Neural progenitor cell (in vitro differentiated cells): ENCODE measurements around the gene ZBED5. TPM values are rescaled to one million over a fixed set of nuclear protein-coding genes. Genes with fewer than 3 reads are reported as not detected.

Source experiments
- DNase-seq: peaks from one replicate; pipeline ENCODE4 v3.0.0-alpha.2; 2016; ENCODE audit warnings: low spot score
- H2AFZ ChIP-seq: fragments of 200-600 bp; sonication (generic); replicated peaks from 2 replicates; pipeline ENCODE4 v1.6.1; 2016; ENCODE audit warnings: antibody characterized with exemption
- H3F3A ChIP-seq: fragments of 200-600 bp; sonication (generic); 2 replicates; pipeline ENCODE4 v1.6.1; 2016; ENCODE audit warnings: antibody characterized with exemption, low read depth
- H3K27ac ChIP-seq: fragments of 200-600 bp; sonication (generic); 2 replicates; pipeline ENCODE4 v1.5.1; 2016; ENCODE audit warnings: mild to moderate bottlenecking
- H3K27me3 ChIP-seq: fragments of 200-600 bp; sonication (generic); 2 replicates; pipeline ENCODE4 v1.6.1; 2016; ENCODE audit warnings: mild to moderate bottlenecking, moderate library complexity
- H3K36me3 ChIP-seq: fragments of 200-600 bp; sonication (generic); 2 replicates; pipeline ENCODE4 v1.5.1; 2016
- H3K4me1 ChIP-seq: fragments of 200-600 bp; sonication (generic); 2 replicates; pipeline ENCODE4 v1.6.1; 2016; ENCODE audit warnings: mixed run types
- H3K4me2 ChIP-seq: fragments of 200-600 bp; sonication (generic); 2 replicates; pipeline ENCODE4 v1.6.1; 2016
- H3K4me3 ChIP-seq: fragments of 200-600 bp; sonication (generic); 2 replicates; pipeline ENCODE4 v1.5.1; 2016
- H3K79me2 ChIP-seq: fragments of 200-600 bp; sonication (generic); 2 replicates; pipeline ENCODE4 v1.6.1; 2016; ENCODE audit warnings: low read depth
- H3K9ac ChIP-seq: fragments of 200-600 bp; sonication (generic); 2 replicates; pipeline ENCODE4 v1.6.1; 2016
- H3K9me3 ChIP-seq: fragments of 200-600 bp; sonication (generic); 2 replicates; pipeline ENCODE4 v1.5.1; 2016; ENCODE audit warnings: low read depth
- H4K20me1 ChIP-seq: fragments of 200-600 bp; sonication (generic); 2 replicates; pipeline ENCODE4 v1.6.1; 2016; ENCODE audit warnings: low read depth
- H3K27ac Mint-ChIP-seq: 3 replicates; pipeline ENCODE4 v1.8.0; 2021; ENCODE audit warnings: mixed read lengths
- H3K27me3 Mint-ChIP-seq: 2 replicates; pipeline ENCODE4 v1.8.0; 2022; ENCODE audit warnings: low read depth, mild to moderate bottlenecking, inconsistent platforms, moderate library complexity, mixed read lengths; ENCODE audit not compliant: insufficient read depth
- H3K36me3 Mint-ChIP-seq: 3 replicates; pipeline ENCODE4 v1.8.0; 2021; ENCODE audit warnings: mixed read lengths
- H3K4me1 Mint-ChIP-seq: 3 replicates; pipeline ENCODE4 v1.8.0; 2021; ENCODE audit warnings: mixed read lengths
- H3K4me3 Mint-ChIP-seq: 3 replicates; pipeline ENCODE4 v1.8.0; 2021; ENCODE audit warnings: mild to moderate bottlenecking, moderate library complexity, mixed read lengths
- H3K9me3 Mint-ChIP-seq: 3 replicates; pipeline ENCODE4 v1.8.0; 2020; ENCODE audit warnings: mixed read lengths
- CTCF ChIP-seq: fragments of 200-600 bp; sonication (generic); IDR thresholded peaks from 2 replicates; pipeline ENCODE4 v1.5.1; 2017; ENCODE audit warnings: antibody characterized with exemption, mild to moderate bottlenecking
- EZH2 ChIP-seq: fragments of 200-600 bp; sonication (generic); IDR thresholded peaks from 2 replicates; pipeline ENCODE4 v1.6.1; 2017; ENCODE audit warnings: antibody characterized with exemption, mild to moderate bottlenecking, moderate library complexity
- EZH2phosphoT487 ChIP-seq: fragments of 200-600 bp; sonication (generic); IDR thresholded peaks from 2 replicates; pipeline ENCODE4 v1.6.1; 2017; ENCODE audit warnings: antibody characterized with exemption
- total RNA-seq: library from RNA; depleted of rRNA; stranded (reverse); fragments of >200 nt; gene quantifications from 2 replicates; pipeline ENCODE4 v1.2.3, GENCODE V29; 2015; ENCODE audit warnings: low replicate concordance

ZBED5 gene
- total RNA-seq, 1 donor from 2014 or later = 87.9 TPM

- H3K4me3 ChIP-seq = no peak overlapping the region
- no peaks in the 10 kb centered on the region for H3K9me3 Mint-ChIP-seq
- H3K36me3 Mint-ChIP-seq = peaks cover 2% of the 10 kb centered on the region
- H3K4me3 Mint-ChIP-seq = no peak overlapping the region
- peak overlapping the region; percentile 18 for H3K27ac Mint-ChIP-seq
- H3K79me2 ChIP-seq = no peaks in the 10 kb centered on the region
- H3K4me1 ChIP-seq = no peaks in the 10 kb centered on the region
- H3K4me1 Mint-ChIP-seq = peaks cover 30% of the 10 kb centered on the region
- no peaks in the 10 kb centered on the region for H3K27me3 ChIP-seq
- no peaks in the 10 kb centered on the region for H3F3A ChIP-seq
- H3K27me3 Mint-ChIP-seq = no peaks in the 10 kb centered on the region
- TF ChIP-seq CTCF (no peak), EZH2 (no peak), EZH2phosphoT487 (no peak)
- H2AFZ ChIP-seq = no peak overlapping the region
- no peak overlapping the region for H3K9ac ChIP-seq
- no peak overlapping the region for H3K4me2 ChIP-seq
- no peaks in the 10 kb centered on the region for H3K36me3 ChIP-seq
- H3K9me3 ChIP-seq = no peaks in the 10 kb centered on the region
- H4K20me1 ChIP-seq = no peaks in the 10 kb centered on the region
- no peak for DNase-seq
- H3K27ac ChIP-seq = no peak overlapping the region
Measured at GRCh38 chr11:10898003-10898762, 40.3 kb upstream of the ZBED5 start.

- Histone ChIP-seq H3K4me1 (no peaks in the 10 kb centered on the region), H3K79me2 (no peaks in the 10 kb centered on the region), H3K9ac (no peak overlapping the region), H3K9me3 (no peaks in the 10 kb centered on the region), H3F3A (no peaks in the 10 kb centered on the region), H2AFZ (no peak overlapping the region), H4K20me1 (no peaks in the 10 kb centered on the region), H3K36me3 (no peaks in the 10 kb centered on the region), H3K27me3 (no peaks in the 10 kb centered on the region), H3K4me3 (no peak overlapping the region), H3K4me2 (no peak overlapping the region), H3K27ac (no peak overlapping the region)
- no peak for DNase-seq
- no peaks in the 10 kb centered on the region for H3K9me3 Mint-ChIP-seq
- H3K4me1 Mint-ChIP-seq = peaks cover 30% of the 10 kb centered on the region
- H3K36me3 Mint-ChIP-seq = peaks cover 2% of the 10 kb centered on the region
- no peaks in the 10 kb centered on the region for H3K27me3 Mint-ChIP-seq
- no peak overlapping the region for H3K27ac Mint-ChIP-seq
- no peak overlapping the region for H3K4me3 Mint-ChIP-seq
- no peak for TF ChIP-seq EZH2
- no peak for TF ChIP-seq EZH2phosphoT487
- TF ChIP-seq CTCF = no peak
Measured at GRCh38 chr11:10897150-10897549, 39.3 kb upstream of the ZBED5 start.

GRCh38 chr11:10896493-10896892, 38.6 kb upstream of the ZBED5 start:
- no peaks in the 10 kb centered on the region for H3K4me1 ChIP-seq
- no peaks in the 10 kb centered on the region for H3K9me3 ChIP-seq
- no peak overlapping the region for H3K4me2 ChIP-seq
- H4K20me1 ChIP-seq = no peaks in the 10 kb centered on the region
- H3K27ac Mint-ChIP-seq = no peak overlapping the region
- H3K79me2 ChIP-seq = no peaks in the 10 kb centered on the region
- no peaks in the 10 kb centered on the region for H3K27me3 ChIP-seq
- H3K4me3 Mint-ChIP-seq = no peak overlapping the region
- no peak overlapping the region for H3K9ac ChIP-seq
- no peaks in the 10 kb centered on the region for H3K27me3 Mint-ChIP-seq
- no peaks in the 10 kb centered on the region for H3F3A ChIP-seq
- H3K36me3 ChIP-seq = no peaks in the 10 kb centered on the region
- no peak overlapping the region for H2AFZ ChIP-seq
- H3K4me1 Mint-ChIP-seq = peaks cover 30% of the 10 kb centered on the region
- H3K36me3 Mint-ChIP-seq = peaks cover 2% of the 10 kb centered on the region
- TF ChIP-seq EZH2 = no peak
- no peak for TF ChIP-seq CTCF
- TF ChIP-seq EZH2phosphoT487 = no peak
- no peaks in the 10 kb centered on the region for H3K9me3 Mint-ChIP-seq
- H3K27ac ChIP-seq = no peak overlapping the region
- no peak overlapping the region for H3K4me3 ChIP-seq
- no peak for DNase-seq
